Stimulated activated naive B cell treated with anti-CD40 and anti-IgM and Interleukin-4, amounts not matched to agents 10 μg/mL and 1 μg/mL and 100 μg/mL, for 72 hours (primary cell): Measurements from ENCODE around the gene CFAP100.

Source experiments
- ATAC-seq, 2 donors: fragments of 150-1000 bp; cut with Tn5 transposase; replicated peaks; 2 replicates each; pipeline ENCODE4 v1.10.0; 2021; ENCODE audit warnings: moderate library complexity in 1 of 2
- DNase-seq: peaks from one replicate; pipeline ENCODE4 v3.0.0; 2021
- H3K27ac Mint-ChIP-seq: one replicate; pipeline ENCODE4 v1.8.0; 2022; ENCODE audit warnings: mild to moderate bottlenecking, mixed read lengths
- H3K27me3 Mint-ChIP-seq, 2 donors: one replicate each; pipeline ENCODE4 v1.8.0; 2022; ENCODE audit warnings: mixed read lengths in 2 of 2
- H3K36me3 Mint-ChIP-seq, 2 donors: one replicate each; pipeline ENCODE4 v1.8.0; 2022; ENCODE audit warnings: mixed read lengths in 2 of 2, mild to moderate bottlenecking in 1 of 2
- H3K4me1 Mint-ChIP-seq, 2 donors: one replicate each; pipeline ENCODE4 v1.8.0; 2022; ENCODE audit warnings: mixed read lengths in 2 of 2, mild to moderate bottlenecking in 1 of 2
- H3K4me3 Mint-ChIP-seq, 2 donors: one replicate each; pipeline ENCODE4 v1.8.0; 2022; ENCODE audit warnings: mild to moderate bottlenecking in 2 of 2, mixed read lengths in 2 of 2, moderate library complexity in 1 of 2
- H3K9me3 Mint-ChIP-seq, 2 donors: one replicate each; pipeline ENCODE4 v1.8.0; 2022; ENCODE audit warnings: mixed read lengths in 2 of 2, mild to moderate bottlenecking in 1 of 2

Gene CFAP100

DNA sequence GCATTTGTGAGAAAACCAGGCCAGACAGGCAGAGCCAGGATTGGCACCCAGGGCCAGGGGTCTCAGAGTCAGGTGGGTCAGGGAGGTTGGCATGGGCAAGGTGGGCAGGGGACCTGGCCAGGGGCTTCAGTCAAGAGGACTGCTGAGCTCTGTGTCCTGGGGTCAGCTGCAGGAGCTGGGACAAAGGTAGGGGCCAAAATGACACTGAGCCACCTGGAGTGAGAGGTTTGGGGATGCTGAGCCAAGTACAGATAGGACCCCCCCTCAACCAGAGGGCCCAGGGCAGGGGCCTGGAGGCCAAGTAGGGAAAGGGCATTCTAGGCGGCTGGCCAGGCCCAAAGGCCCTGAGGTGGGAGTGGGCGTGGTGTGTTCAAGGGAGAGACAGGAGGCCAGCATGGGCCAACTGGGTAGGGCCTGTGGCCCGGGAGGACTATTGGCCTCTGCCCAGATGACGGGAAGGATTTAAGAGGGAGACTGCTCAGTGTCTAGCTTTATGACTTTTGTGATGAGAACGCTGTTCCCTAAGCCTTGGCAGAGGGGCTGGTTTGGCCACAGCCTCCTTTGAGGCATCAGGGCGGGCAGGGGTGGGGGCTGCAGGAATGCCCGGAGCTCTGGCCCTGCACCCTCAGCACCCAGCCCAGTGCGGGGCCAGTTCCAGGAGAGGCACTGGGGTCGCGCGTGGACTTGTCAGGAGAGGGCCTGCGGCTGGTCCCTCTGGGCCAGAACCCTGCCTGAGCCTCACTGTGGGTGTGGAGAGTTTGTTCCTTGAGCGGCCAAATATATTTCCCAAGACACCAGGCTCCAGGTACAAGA is 3.1 kb downstream of the CFAP100 start:
- no peak for ATAC-seq
- H3K27me3 Mint-ChIP-seq: peaks cover 44 to 49% of the 10 kb centered on the region in 2 donors
- no peak overlapping the region for H3K4me3 Mint-ChIP-seq
- H3K27ac Mint-ChIP-seq: peak overlapping the region; percentile 48
- H3K4me1 Mint-ChIP-seq: peaks cover 0 to 12% of the 10 kb centered on the region in 2 donors
- peaks cover 7 to 17% of the 10 kb centered on the region in 2 donors for H3K9me3 Mint-ChIP-seq
- peaks cover 2 to 12% of the 10 kb centered on the region in 2 donors for H3K36me3 Mint-ChIP-seq
- DNase-seq: no peak

DNA sequence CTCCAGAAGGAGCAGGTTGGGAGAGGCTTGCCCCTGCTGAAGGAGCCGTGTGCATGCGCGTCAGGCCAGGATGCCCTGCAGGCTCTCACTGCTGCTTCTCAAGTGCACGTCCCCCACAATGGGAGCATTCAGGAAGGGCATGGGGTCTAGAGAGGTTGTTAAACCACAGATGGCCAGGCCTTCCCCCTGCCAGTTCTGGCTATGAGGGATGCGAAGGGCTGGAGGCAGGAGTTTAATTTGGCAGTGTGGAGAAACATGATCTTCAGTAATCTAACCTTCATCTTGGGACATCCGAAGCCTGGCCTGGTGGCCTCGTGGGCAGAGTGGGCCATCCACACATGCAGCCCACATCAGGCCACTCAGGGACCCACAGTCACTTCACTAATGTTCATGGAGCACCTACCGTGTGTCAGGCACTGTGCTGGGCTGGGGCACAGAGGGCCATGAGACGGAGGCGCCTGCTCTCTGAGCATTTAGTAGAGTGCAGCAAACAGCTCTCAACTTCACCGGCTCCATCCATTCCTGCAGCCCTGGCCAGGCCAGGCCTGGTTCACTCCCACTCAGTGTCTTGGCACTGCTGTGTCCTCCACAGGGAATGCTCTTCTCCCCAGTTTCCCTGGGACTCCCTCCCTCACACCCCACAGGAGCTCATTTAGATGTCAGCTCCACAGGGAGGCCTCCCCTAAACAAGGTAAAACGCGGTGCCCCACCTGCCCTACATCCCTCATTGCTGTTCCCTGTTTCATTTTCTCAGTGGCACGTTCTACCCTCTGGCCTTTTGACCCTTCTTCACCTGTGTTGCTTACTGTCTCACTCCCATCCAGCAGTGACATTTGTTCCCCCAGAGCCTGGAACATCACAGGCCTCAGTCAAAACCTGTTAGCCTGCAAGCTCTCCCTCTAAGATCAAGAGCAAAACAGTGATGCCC is 4.0 kb downstream of the CFAP100 start:
- Mint-ChIP-seq H3K4me3 (no peak overlapping the region), H3K4me1 (peaks cover 0 to 12% of the 10 kb centered on the region in 2 donors), H3K9me3 (peaks cover 7 to 17% of the 10 kb centered on the region in 2 donors), H3K36me3 (peaks cover 2 to 12% of the 10 kb centered on the region in 2 donors), H3K27ac (peak overlapping the region; percentile 43), H3K27me3 (peaks cover 39 to 40% of the 10 kb centered on the region in 2 donors)
- no peak for DNase-seq
- ATAC-seq: peak in 1 of 2 donors; percentile 7

DNA sequence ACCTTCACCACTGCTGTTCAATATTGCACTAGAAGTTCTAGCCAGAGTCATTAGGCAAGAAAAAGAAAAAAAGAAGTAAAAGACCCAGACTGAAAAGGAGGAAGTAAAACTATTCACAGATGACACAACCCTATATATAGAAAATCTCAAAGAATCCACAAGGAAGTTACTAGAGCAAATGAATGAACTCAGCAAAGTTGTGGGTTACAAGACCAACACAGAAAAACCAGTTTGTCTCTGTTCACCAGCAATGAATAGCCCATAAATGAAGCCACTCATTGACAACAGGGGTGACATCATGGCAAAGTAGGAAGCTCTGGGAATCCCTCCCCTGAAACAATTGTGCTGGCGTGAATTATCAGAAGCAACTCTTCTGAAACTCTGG is 4.6 kb downstream of the CFAP100 start:
- H3K27ac Mint-ChIP-seq: peak overlapping the region; percentile 43
- DNase-seq (no peak), ATAC-seq (peak; percentile 77 to 91)
- H3K36me3 Mint-ChIP-seq: peaks cover 2 to 12% of the 10 kb centered on the region in 2 donors
- no peak overlapping the region for H3K4me3 Mint-ChIP-seq
- peaks cover 0 to 12% of the 10 kb centered on the region in 2 donors for H3K4me1 Mint-ChIP-seq
- H3K9me3 Mint-ChIP-seq: peaks cover 7 to 17% of the 10 kb centered on the region in 2 donors
- peaks cover 32 to 34% of the 10 kb centered on the region in 2 donors for H3K27me3 Mint-ChIP-seq

DNA sequence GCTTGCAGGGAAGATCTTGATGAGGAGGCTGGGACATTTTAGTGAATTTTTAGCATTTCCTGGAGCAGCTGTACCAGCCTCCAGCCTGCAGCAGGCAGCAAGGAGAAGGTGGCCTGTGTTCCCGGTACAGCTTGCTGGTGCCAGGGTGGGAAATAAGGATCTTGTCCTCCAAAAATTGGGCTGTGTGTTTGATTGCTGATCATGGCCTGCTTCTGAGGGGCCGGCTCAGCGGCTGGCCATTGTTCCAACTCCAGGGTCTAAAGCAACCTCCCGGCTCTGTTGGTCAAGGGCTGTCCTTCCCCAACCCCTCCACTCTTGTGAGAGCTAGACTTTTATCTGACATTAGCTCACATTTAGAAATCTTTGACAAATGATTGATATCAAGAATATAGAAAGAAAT is 5.0 kb downstream of the CFAP100 start:
- DNase-seq: no peak
- peak overlapping the region; percentile 43 for H3K27ac Mint-ChIP-seq
- H3K27me3 Mint-ChIP-seq: peaks cover 30 to 31% of the 10 kb centered on the region in 2 donors
- peaks cover 2 to 12% of the 10 kb centered on the region in 2 donors for H3K36me3 Mint-ChIP-seq
- no peak for ATAC-seq
- peaks cover 7 to 17% of the 10 kb centered on the region in 2 donors for H3K9me3 Mint-ChIP-seq
- H3K4me3 Mint-ChIP-seq: no peak overlapping the region
- peaks cover 0 to 12% of the 10 kb centered on the region in 2 donors for H3K4me1 Mint-ChIP-seq

GRCh38 chr3:126401611-126402160 is 7.0 kb downstream of the CFAP100 start:
- no peak overlapping the region for H3K4me3 Mint-ChIP-seq
- peaks cover 2 to 12% of the 10 kb centered on the region in 2 donors for H3K36me3 Mint-ChIP-seq
- peaks cover 7 to 17% of the 10 kb centered on the region in 2 donors for H3K9me3 Mint-ChIP-seq
- peaks cover 29 to 30% of the 10 kb centered on the region in 2 donors for H3K27me3 Mint-ChIP-seq
- no peak for DNase-seq
- no peak overlapping the region for H3K27ac Mint-ChIP-seq
- peaks cover 0 to 12% of the 10 kb centered on the region in 2 donors for H3K4me1 Mint-ChIP-seq
- ATAC-seq: no peak

- Mint-ChIP-seq H3K4me1 (peaks cover 0 to 12% of the 10 kb centered on the region in 2 donors), H3K36me3 (peaks cover 2 to 12% of the 10 kb centered on the region in 2 donors), H3K4me3 (no peak overlapping the region), H3K9me3 (peaks cover 7 to 17% of the 10 kb centered on the region in 2 donors), H3K27me3 (peaks cover 33% of the 10 kb centered on the region in 2 donors), H3K27ac (no peak overlapping the region)
- DNase-seq (no peak), ATAC-seq (no peak)
Measured at GRCh38 chr3:126402178-126402577, 7.5 kb downstream of the CFAP100 start.

- Mint-ChIP-seq H3K27ac (no peak overlapping the region), H3K9me3 (peaks cover 7 to 12% of the 10 kb centered on the region in 2 donors), H3K4me1 (peaks cover 0 to 12% of the 10 kb centered on the region in 2 donors), H3K27me3 (peaks cover 33 to 36% of the 10 kb centered on the region in 2 donors), H3K36me3 (peaks cover 2 to 8% of the 10 kb centered on the region in 2 donors), H3K4me3 (no peak overlapping the region)
- ATAC-seq (no peak), DNase-seq (no peak)
Measured at GRCh38 chr3:126402666-126403302, 8.1 kb downstream of the CFAP100 start.

DNA sequence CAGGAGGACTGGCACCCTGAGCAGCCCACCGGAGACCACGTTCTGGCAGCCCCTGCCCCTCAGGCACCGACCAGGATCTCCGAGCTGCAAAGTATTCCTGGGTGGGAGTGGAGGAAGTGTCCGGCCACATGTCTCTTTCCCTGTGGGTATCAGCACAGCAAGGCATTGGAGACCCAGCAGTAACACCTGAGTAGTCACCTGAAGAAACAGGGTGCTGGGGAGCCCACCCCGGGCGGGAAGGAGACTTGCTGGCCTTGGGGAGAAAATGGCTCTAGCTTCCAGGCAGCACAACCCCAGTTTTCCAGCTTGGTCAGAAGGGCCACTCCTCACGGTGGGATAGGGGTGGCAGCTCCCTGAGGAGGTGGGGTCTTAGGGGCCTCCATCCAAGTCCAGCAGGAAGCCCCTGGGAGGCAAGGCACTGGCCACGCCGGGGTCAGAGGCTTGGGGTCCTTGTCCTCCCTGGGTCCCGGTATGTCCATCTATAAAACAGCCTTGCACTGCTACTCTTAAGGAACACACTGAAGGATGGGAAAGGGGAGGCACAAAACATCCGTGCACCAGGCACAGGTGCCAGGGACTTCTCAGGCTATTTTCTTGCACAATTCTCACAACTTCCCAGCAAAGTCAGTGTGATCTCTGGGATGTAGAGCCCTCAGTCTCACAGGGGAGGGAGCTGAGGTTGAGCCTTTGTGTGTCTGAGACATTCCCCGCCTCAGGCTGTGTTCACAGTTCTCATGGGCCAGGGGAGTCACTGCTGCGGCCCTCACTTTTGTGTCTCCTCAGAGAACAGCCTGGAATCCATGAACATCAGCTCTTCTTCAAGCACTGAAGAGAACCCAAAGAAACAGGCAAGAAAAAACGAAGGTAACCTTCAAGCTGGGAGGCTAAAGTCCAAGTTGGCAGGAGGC is 11.9 kb downstream of the CFAP100 start:
- Mint-ChIP-seq H3K9me3 (no peaks in the 10 kb centered on the region), H3K27ac (no peak overlapping the region), H3K36me3 (no peaks in the 10 kb centered on the region), H3K4me1 (no peaks in the 10 kb centered on the region), H3K4me3 (no peak overlapping the region), H3K27me3 (peaks cover 53 to 62% of the 10 kb centered on the region in 2 donors)
- DNase-seq (no peak), ATAC-seq (no peak)

- Mint-ChIP-seq H3K4me1 (no peaks in the 10 kb centered on the region), H3K27ac (no peak overlapping the region), H3K27me3 (peaks cover 55 to 62% of the 10 kb centered on the region in 2 donors), H3K9me3 (no peaks in the 10 kb centered on the region), H3K4me3 (no peak overlapping the region), H3K36me3 (no peaks in the 10 kb centered on the region)
- DNase-seq (no peak), ATAC-seq (no peak)
Measured at GRCh38 chr3:126407412-126408044, 12.8 kb downstream of the CFAP100 start.

GRCh38 chr3:126408099-126408498 is 13.4 kb downstream of the CFAP100 start:
- Mint-ChIP-seq H3K36me3 (no peaks in the 10 kb centered on the region), H3K4me1 (no peaks in the 10 kb centered on the region), H3K27me3 (peaks cover 57 to 59% of the 10 kb centered on the region in 2 donors), H3K4me3 (no peak overlapping the region), H3K9me3 (no peaks in the 10 kb centered on the region), H3K27ac (no peak overlapping the region)
- ATAC-seq (no peak), DNase-seq (no peak)

DNA sequence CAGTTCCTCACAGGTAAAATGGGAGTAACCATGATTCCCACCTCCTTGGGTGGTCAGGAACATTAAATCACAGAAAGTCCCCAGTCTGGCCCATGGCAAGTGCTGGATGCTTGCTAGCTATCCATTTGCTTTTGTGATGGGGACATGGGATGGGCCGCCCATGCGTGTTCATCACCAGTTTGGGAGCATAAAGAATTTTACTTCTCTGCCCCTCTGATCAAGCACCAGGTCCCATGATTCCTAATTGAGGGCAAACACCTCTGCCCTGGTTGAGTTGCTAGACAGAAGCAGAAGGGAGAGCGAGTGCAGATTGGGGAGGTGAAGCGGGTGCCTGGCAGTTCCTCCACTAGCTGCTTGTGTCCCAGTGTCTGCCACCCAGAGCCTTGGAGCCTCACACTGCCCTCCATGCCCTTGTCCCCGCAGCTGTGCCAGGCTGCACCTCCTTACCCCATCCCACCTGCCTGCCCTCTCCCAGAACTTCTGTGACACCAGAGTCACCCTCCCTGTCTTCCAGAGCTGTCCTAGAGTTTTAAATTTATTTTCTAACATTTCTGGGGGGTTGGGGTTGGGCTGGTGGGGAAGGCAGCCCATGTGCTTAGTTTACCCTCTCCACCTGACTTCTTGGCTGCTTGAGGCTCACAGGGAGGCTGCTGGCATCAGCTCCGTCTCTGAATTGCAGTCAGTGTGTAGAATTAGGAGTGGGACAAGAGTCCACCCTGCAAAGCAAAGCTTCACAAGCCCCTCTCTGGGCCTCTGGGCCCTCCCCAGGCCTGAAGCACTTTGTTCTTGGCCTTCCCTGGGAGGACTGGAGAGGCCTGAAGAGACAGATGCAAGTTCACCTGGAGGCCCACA is 18.4 kb downstream of the CFAP100 start:
- Mint-ChIP-seq H3K27ac (no peak overlapping the region), H3K27me3 (peaks cover 63 to 65% of the 10 kb centered on the region in 2 donors), H3K4me1 (no peaks in the 10 kb centered on the region), H3K4me3 (no peak overlapping the region), H3K36me3 (no peaks in the 10 kb centered on the region), H3K9me3 (peaks cover 0 to 1% of the 10 kb centered on the region in 2 donors)
- DNase-seq: no peak
- ATAC-seq: no peak

GRCh38 chr3:126413693-126414080 is 19.0 kb downstream of the CFAP100 start:
- no peak overlapping the region for H3K4me3 Mint-ChIP-seq
- H3K27ac Mint-ChIP-seq: no peak overlapping the region
- no peaks in the 10 kb centered on the region for H3K36me3 Mint-ChIP-seq
- H3K27me3 Mint-ChIP-seq: peaks cover 58 to 62% of the 10 kb centered on the region in 2 donors
- no peak for ATAC-seq
- H3K4me1 Mint-ChIP-seq: no peaks in the 10 kb centered on the region
- peaks cover 0 to 1% of the 10 kb centered on the region in 2 donors for H3K9me3 Mint-ChIP-seq
- no peak for DNase-seq
